H1 (cell line): Measurements from ENCODE around the gene RPS28. TPM values are rescaled to one million over a fixed set of nuclear protein-coding genes. Genes with fewer than 3 reads are reported as not detected.

Source experiments
- CTCF ChIA-PET: fragments of 300-600 bp; sonication (Branson Sonifier 250); formaldehyde crosslinking; loops from one replicate; lab custom pipeline; 2021; ENCODE audit not compliant: partially characterized antibody; lab: Charles Lee
- POLR2A ChIA-PET: fragments of 300-600 bp; sonication (Branson Sonifier 250); formaldehyde crosslinking; loops from one replicate; lab custom pipeline; 2021; ENCODE audit warnings: inconsistent platforms; ENCODE audit not compliant: partially characterized antibody; lab: Charles Lee
- DNase-seq, 2 experiments: peaks; one replicate each; pipeline versions ENCODE4 v3.0.0 to v3.0.0-alpha.2; 2010 to 2022; ENCODE audit warnings: low spot score in 2 of 2, low read depth in 1 of 2, mixed read lengths in 1 of 2
- FAIRE-seq: peaks from 2 replicates; lab custom pipeline; 2011; peaks lifted over from hg19 to GRCh38; lab: Jason Lieb, UNC
- H2AFZ ChIP-seq: 2 replicates; pipeline ENCODE4 v1.8.1; 2012; ENCODE audit warnings: low read length, inconsistent platforms
- H2AK5ac ChIP-seq: 2 replicates; pipeline ENCODE4 v1.6.1; 2013; ENCODE audit warnings: low read depth, low read length
- H2BK120ac ChIP-seq: replicated peaks from 2 replicates; pipeline ENCODE3; 2013; ENCODE audit warnings: low read depth, low read length, inconsistent platforms
- H2BK12ac ChIP-seq: 2 replicates; pipeline ENCODE4 v1.6.1; 2013; ENCODE audit warnings: low read depth, low read length
- H2BK15ac ChIP-seq: 2 replicates; pipeline ENCODE4 v1.6.1; 2013; ENCODE audit warnings: low read length
- H2BK20ac ChIP-seq: 2 replicates; pipeline ENCODE4 v1.6.1; 2013; ENCODE audit warnings: low read length
- H2BK5ac ChIP-seq: 2 replicates; pipeline ENCODE4 v1.6.1; 2013; ENCODE audit warnings: low read depth, low read length
- H3K14ac ChIP-seq: 2 replicates; pipeline ENCODE4 v1.6.1; 2013; ENCODE audit warnings: inconsistent platforms; ENCODE audit not compliant: insufficient read length
- H3K18ac ChIP-seq: 2 replicates; pipeline ENCODE4 v1.6.1; 2013; ENCODE audit warnings: low read length; ENCODE audit errors: extremely low read depth
- H3K23ac ChIP-seq: 2 replicates; pipeline ENCODE4 v1.6.1; 2013; ENCODE audit warnings: inconsistent platforms; ENCODE audit not compliant: insufficient read length
- H3K23me2 ChIP-seq: 2 replicates; pipeline ENCODE4 v1.6.1; 2013; ENCODE audit warnings: low read depth, low read length
- H3K27ac ChIP-seq: 2 replicates; pipeline ENCODE4 v1.6.1; 2011; ENCODE audit warnings: low read depth, low read length, inconsistent platforms
- H3K27me3 ChIP-seq, 4 experiments: replicated peaks in 1 of 4; 1 replicate in 1 of 4; 2 replicates in 3 of 4; pipeline versions ENCODE4 v1.6.1 to v1.8.1; 2011 to 2013; ENCODE audit warnings: low read length in 3 of 4, mild to moderate bottlenecking in 3 of 4, inconsistent platforms in 2 of 4, mixed read lengths in 2 of 4, moderate library complexity in 1 of 4; ENCODE audit not compliant: control insufficient read depth in 3 of 4, insufficient read depth in 3 of 4; ENCODE audit errors: extremely low read depth in 1 of 4
- H3K36me3 ChIP-seq, 4 experiments: 2 replicates each; pipeline versions ENCODE4 v1.6.1 to v1.8.1; 2011 to 2013; ENCODE audit warnings: mild to moderate bottlenecking in 4 of 4, low read length in 3 of 4, moderate library complexity in 2 of 4, control low read depth in 1 of 4, inconsistent platforms in 1 of 4; ENCODE audit not compliant: insufficient read depth in 4 of 4, control insufficient read depth in 2 of 4
- H3K4ac ChIP-seq: replicated peaks from 2 replicates; pipeline ENCODE3; 2013; ENCODE audit warnings: low read length, low read depth, mixed read lengths, inconsistent platforms; ENCODE audit not compliant: insufficient read length
- H3K4me1 ChIP-seq, 4 experiments: replicated peaks in 1 of 4; 1 replicate in 1 of 4; 2 replicates in 3 of 4; pipeline versions ENCODE4 v1.6.1 to v1.8.1; 2011 to 2013; ENCODE audit warnings: low read length in 3 of 4, inconsistent platforms in 2 of 4, mixed read lengths in 1 of 4; ENCODE audit not compliant: insufficient read depth in 4 of 4, control insufficient read depth in 3 of 4
- H3K4me2 ChIP-seq, 2 experiments: 2 replicates each; pipeline versions ENCODE4 v1.6.1 to v1.8.1; 2011 to 2013; ENCODE audit warnings: low read depth in 2 of 2, low read length in 2 of 2, control low read depth in 1 of 2, inconsistent platforms in 1 of 2, mild to moderate bottlenecking in 1 of 2; ENCODE audit not compliant: insufficient read depth in 1 of 2
- H3K4me3 ChIP-seq, 4 experiments: fragments of 200-600, 300-600 bp in 1 of 4; sonication (generic), shearing (Covaris generic), sonication (Bioruptor Twin) in 1 of 4; 2 replicates each; pipeline versions ENCODE4 v1.5.1 to v1.8.1; 2011 to 2016; ENCODE audit warnings: low read length in 4 of 4, low read depth in 3 of 4, control low read depth in 2 of 4, inconsistent platforms in 2 of 4, mild to moderate bottlenecking in 2 of 4, mixed read lengths in 1 of 4, moderate library complexity in 1 of 4; ENCODE audit not compliant: insufficient read depth in 2 of 4; ENCODE audit errors: extremely low read depth in 1 of 4
- H3K56ac ChIP-seq: replicated peaks from 2 replicates; pipeline ENCODE3; 2013; ENCODE audit warnings: low read depth, mild to moderate bottlenecking, mixed read lengths, low read length, inconsistent platforms; ENCODE audit not compliant: insufficient read length
- H3K79me1 ChIP-seq: 2 replicates; pipeline ENCODE4 v1.6.1; 2013; ENCODE audit warnings: low read depth, low read length, control low read depth
- H3K79me2 ChIP-seq, 2 experiments: 2 replicates each; pipeline versions ENCODE4 v1.6.1 to v1.8.1; 2012 to 2013; ENCODE audit warnings: low read length in 2 of 2, mild to moderate bottlenecking in 2 of 2, inconsistent platforms in 1 of 2; ENCODE audit not compliant: insufficient read depth in 2 of 2, control insufficient read depth in 1 of 2
- H3K9ac ChIP-seq, 4 experiments: replicated peaks in 1 of 4; 1 replicate in 1 of 4; 2 replicates in 3 of 4; pipeline versions ENCODE4 v1.6.1 to v1.8.1; 2011 to 2013; ENCODE audit warnings: low read depth in 3 of 4, low read length in 3 of 4, control low read depth in 2 of 4, mild to moderate bottlenecking in 2 of 4, moderate library complexity in 2 of 4, inconsistent platforms in 1 of 4; ENCODE audit errors: extremely low read depth in 1 of 4
- H3K9me3 ChIP-seq, 2 experiments: 2 replicates each; pipeline versions ENCODE4 v1.6.1 to v1.8.1; 2012 to 2013; ENCODE audit warnings: mild to moderate bottlenecking in 2 of 2, moderate library complexity in 2 of 2, control low read depth in 1 of 2, inconsistent platforms in 1 of 2, low read depth in 1 of 2, low read length in 1 of 2, mixed read lengths in 1 of 2; ENCODE audit not compliant: insufficient read depth in 2 of 2
- H4K20me1 ChIP-seq, 2 experiments: replicated peaks in 1 of 2; 2 replicates each; pipeline versions ENCODE3 to v1.8.1; 2011 to 2013; ENCODE audit warnings: inconsistent platforms in 2 of 2, low read length in 2 of 2, mild to moderate bottlenecking in 1 of 2; ENCODE audit not compliant: insufficient read depth in 2 of 2, control insufficient read depth in 1 of 2
- H4K5ac ChIP-seq: 2 replicates; pipeline ENCODE4 v1.6.1; 2013; ENCODE audit warnings: low read length, low read depth, mixed read lengths, inconsistent platforms; ENCODE audit not compliant: insufficient read length
- H4K8ac ChIP-seq: 2 replicates; pipeline ENCODE4 v1.8.0; 2013; ENCODE audit warnings: mild to moderate bottlenecking, moderate library complexity, low read length, inconsistent platforms; ENCODE audit not compliant: insufficient read depth; ENCODE audit errors: extremely low read depth
- H4K91ac ChIP-seq: replicated peaks from 2 replicates; pipeline ENCODE3; 2013; ENCODE audit warnings: low read length, mixed read lengths, inconsistent platforms; ENCODE audit not compliant: insufficient read length
- KDM1A ChIP-seq: fragments of 200-600, 300-600 bp; sonication (generic); IDR thresholded peaks from 2 replicates; pipeline ENCODE4 v1.7.1; 2016; ENCODE audit warnings: mild to moderate bottlenecking, low read length, borderline replicate concordance
- PHF8 ChIP-seq: fragments of 200-600 bp; sonication (generic); conservative IDR thresholded peaks from 2 replicates; pipeline ENCODE4 v1.7.1; 2012; ENCODE audit warnings: low read depth, mild to moderate bottlenecking, inconsistent platforms, low read length, moderate library complexity
- POU5F1 ChIP-seq: IDR thresholded peaks from 2 replicates; pipeline ENCODE4 v1.6.1; 2011; ENCODE audit warnings: low read depth, mild to moderate bottlenecking, low read length, moderate library complexity
- SP1 ChIP-seq: IDR thresholded peaks from 2 replicates; pipeline ENCODE4 v1.6.1; 2011; ENCODE audit warnings: low read depth, low read length
- WGBS, 2 experiments: shearing (Covaris generic) in 1 of 2; methylation state at CpG; one replicate each; pipeline versions ENCODE4 v1.1.6 to v1.1.7; 2013 to 2015; ENCODE audit warnings: low lambda C conversion rate in 2 of 2, mixed read lengths in 2 of 2, inconsistent platforms in 1 of 2, low coverage in 1 of 2, missing lambda C conversion rate in 1 of 2; ENCODE audit not compliant: insufficient replicate concordance in 2 of 2, insufficient coverage in 1 of 2, insufficient read length in 1 of 2; ENCODE audit errors: extremely low coverage in 1 of 2, missing lambda C conversion rate in 1 of 2; 5-methylcytosine and 5-hydroxymethylcytosine counted together
- polyA plus RNA-seq, 7 experiments: library from polyadenylated mRNA; depleted of rRNA in 3 of 7; stranded (reverse) in 5 of 7; unstranded in 2 of 7; fragments of >200 nt in 5 of 7; fragments of 200-250 nt in 2 of 7; gene quantifications; 1 replicate in 5 of 7; 2 replicates in 1 of 7; 4 replicates in 1 of 7; pipeline versions ENCODE4 v1.2.1 to v1.2.3, GENCODE V29; 2011 to 2013; ENCODE audit warnings: missing spikeins in 2 of 7, mixed read lengths in 2 of 7
- total RNA-seq: library from RNA; stranded (reverse); fragmentation: NEBNext Ultra II Directional; extraction: Animal tissue kit (Norgen Biotek cat#: 25700); gene quantifications from 2 replicates; pipeline ENCODE4 v1.2.1, GENCODE V29; 2021

Gene RPS28
- total and polyA plus RNA-seq, 2 of the 8 experiments (the other 6 are each of a cell fraction or from before 2014, with no cell fraction given): 1,241 to 1,699 TPM

DNA sequence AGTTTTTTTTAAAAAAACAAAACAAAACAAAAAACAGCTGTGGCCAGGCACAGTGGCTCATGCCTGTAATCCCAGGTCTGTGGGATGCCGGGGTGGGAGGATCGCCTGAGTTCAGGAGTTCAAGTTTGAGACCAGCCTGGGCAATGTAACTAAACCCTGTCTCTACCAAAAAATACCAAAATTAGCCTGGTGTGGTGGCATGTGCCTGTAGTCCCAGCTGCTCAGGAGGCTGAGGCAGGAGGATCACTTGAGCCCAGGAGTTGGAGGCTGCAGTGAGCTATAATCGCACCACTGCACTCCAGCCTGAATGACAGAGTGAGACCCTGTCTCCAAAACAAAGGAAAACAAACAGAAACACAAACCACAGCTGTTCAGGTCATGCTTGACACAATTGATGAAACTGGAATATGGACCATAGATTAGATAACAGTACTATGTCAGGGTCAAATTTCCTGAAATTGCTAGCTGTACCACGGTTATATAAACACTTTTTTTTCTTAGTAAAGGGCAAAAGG is 35.8 kb downstream of the RPS28 start:
- H2BK12ac ChIP-seq: no peak overlapping the region
- no peak overlapping the region for H4K5ac ChIP-seq
- H3K23me2 ChIP-seq: no peaks in the 10 kb centered on the region
- DNase-seq (no peak), FAIRE-seq (no peak)
- H2AFZ ChIP-seq: no peak overlapping the region
- no peak overlapping the region for H3K4ac ChIP-seq
- H4K8ac ChIP-seq: no peak overlapping the region
- no peak overlapping the region for H3K4me3 ChIP-seq
- WGBS, 2 experiments: 92% methylated on average over 4 of the region's 4 CpGs; no CpG with 5 or more reads in 1 of the 2 experiments
- no peak overlapping the region for H3K23ac ChIP-seq
- H2BK15ac ChIP-seq: no peak overlapping the region
- TF ChIP-seq SP1 (no peak), POU5F1 (no peak), PHF8 (no peak), KDM1A (no peak)
- no peak overlapping the region for H3K4me2 ChIP-seq
- peaks cover 0 to 3% (median 1%) of the 10 kb centered on the region in 4 experiments; a peak in 2 of 7 replicates for H3K27me3 ChIP-seq
- H3K18ac ChIP-seq: no peak overlapping the region
- H3K9me3 ChIP-seq: no peaks in the 10 kb centered on the region
- H3K36me3 ChIP-seq: no peaks in the 10 kb centered on the region
- no peak overlapping the region for H2BK20ac ChIP-seq
- H2BK5ac ChIP-seq: no peak overlapping the region
- H3K79me1 ChIP-seq: no peaks in the 10 kb centered on the region
- peaks cover 0 to 4% (median 2%) of the 10 kb centered on the region in 4 experiments; a peak in 3 of 7 replicates for H3K4me1 ChIP-seq
- H3K79me2 ChIP-seq: no peaks in the 10 kb centered on the region
- no peak overlapping the region for H3K27ac ChIP-seq
- H2AK5ac ChIP-seq: no peak overlapping the region
- ChIA-PET POLR2A (interaction anchor here (0.8 to 1.3 kb wide), 6 partner anchors 10 to 45 kb away, joined by 3 read pairs; partner anchors contain the start of genes KANK3, NDUFA7 and RPS28), CTCF (interaction anchor here (0.6 to 6.6 kb wide), 5 partner anchors 15 to 137 kb away, joined by 3 to 68 read pairs (median 4); partner anchors contain the start of gene KANK3)
- H4K91ac ChIP-seq: no peak overlapping the region
- no peak overlapping the region for H3K14ac ChIP-seq
- no peak overlapping the region for H3K56ac ChIP-seq
- no peak overlapping the region for H3K9ac ChIP-seq
- H2BK120ac ChIP-seq: no peak overlapping the region
- no peaks in the 10 kb centered on the region for H4K20me1 ChIP-seq
